Measurements from ENCODE around the gene ALDH1L1.

ALDH1L1 gene

GRCh38 chr3:126119976-126120375, 60.4 kb downstream of the ALDH1L1 start:
- no peak for DNase-seq (ENCODE audit: low read depth, low spot score)

- no peak for DNase-seq (ENCODE audit: low read depth, low spot score)
These were observed 61.2 kb downstream of the ALDH1L1 start for GRCh38 chr3:126119008-126119675.

GRCh38 chr3:126118591-126118990, 61.8 kb downstream of the ALDH1L1 start:
- DNase-seq (ENCODE audit: low read depth, low spot score): no peak

- no peak for DNase-seq (ENCODE audit: low read depth, low spot score)
These were observed 62.6 kb downstream of the ALDH1L1 start for GRCh38 chr3:126117786-126118185.

- no peak for DNase-seq (ENCODE audit: low read depth, low spot score)
These were observed 63.2 kb downstream of the ALDH1L1 start for GRCh38 chr3:126117212-126117611.

GRCh38 chr3:126116526-126116925, 63.9 kb downstream of the ALDH1L1 start:
- DNase-seq (ENCODE audit: low read depth, low spot score): no peak

- no peak for DNase-seq (ENCODE audit: low read depth, low spot score)
These were observed 65.7 kb downstream of the ALDH1L1 start for GRCh38 chr3:126114443-126115386.

- DNase-seq (ENCODE audit: low read depth, low spot score): no peak
These were observed 66.5 kb downstream of the ALDH1L1 start for GRCh38 chr3:126113733-126114442.

- no peak for DNase-seq (ENCODE audit: low read depth, low spot score)
These were observed 67.2 kb downstream of the ALDH1L1 start for GRCh38 chr3:126113238-126113555.

GRCh38 chr3:126112531-126113237, 67.7 kb downstream of the ALDH1L1 start:
- DNase-seq (ENCODE audit: low read depth, low spot score): no peak

- DNase-seq (ENCODE audit: low read depth, low spot score): no peak
These were observed 68.6 kb downstream of the ALDH1L1 start for GRCh38 chr3:126111566-126112475.

- DNase-seq (ENCODE audit: low read depth, low spot score): no peak
These were observed 69.2 kb downstream of the ALDH1L1 start for GRCh38 chr3:126111126-126111551.

GRCh38 chr3:126110431-126111125, 69.8 kb downstream of the ALDH1L1 start:
- no peak for DNase-seq (ENCODE audit: low read depth, low spot score)

- DNase-seq (ENCODE audit: low read depth, low spot score): no peak
These were observed 70.5 kb downstream of the ALDH1L1 start for GRCh38 chr3:126109880-126110235.

GRCh38 chr3:126109146-126109879, 71.1 kb downstream of the ALDH1L1 start:
- DNase-seq (ENCODE audit: low read depth, low spot score): no peak

GRCh38 chr3:126108676-126109050, 71.7 kb downstream of the ALDH1L1 start:
- DNase-seq (ENCODE audit: low read depth, low spot score): no peak

GRCh38 chr3:126107957-126108675, 72.3 kb downstream of the ALDH1L1 start:
- no peak for DNase-seq (ENCODE audit: low read depth, low spot score)

GRCh38 chr3:126107203-126107939, 73.0 kb downstream of the ALDH1L1 start:
- no peak for DNase-seq (ENCODE audit: low read depth, low spot score)
